Measurements from ENCODE around the gene RNF144B.

The RNF144B gene

DNA sequence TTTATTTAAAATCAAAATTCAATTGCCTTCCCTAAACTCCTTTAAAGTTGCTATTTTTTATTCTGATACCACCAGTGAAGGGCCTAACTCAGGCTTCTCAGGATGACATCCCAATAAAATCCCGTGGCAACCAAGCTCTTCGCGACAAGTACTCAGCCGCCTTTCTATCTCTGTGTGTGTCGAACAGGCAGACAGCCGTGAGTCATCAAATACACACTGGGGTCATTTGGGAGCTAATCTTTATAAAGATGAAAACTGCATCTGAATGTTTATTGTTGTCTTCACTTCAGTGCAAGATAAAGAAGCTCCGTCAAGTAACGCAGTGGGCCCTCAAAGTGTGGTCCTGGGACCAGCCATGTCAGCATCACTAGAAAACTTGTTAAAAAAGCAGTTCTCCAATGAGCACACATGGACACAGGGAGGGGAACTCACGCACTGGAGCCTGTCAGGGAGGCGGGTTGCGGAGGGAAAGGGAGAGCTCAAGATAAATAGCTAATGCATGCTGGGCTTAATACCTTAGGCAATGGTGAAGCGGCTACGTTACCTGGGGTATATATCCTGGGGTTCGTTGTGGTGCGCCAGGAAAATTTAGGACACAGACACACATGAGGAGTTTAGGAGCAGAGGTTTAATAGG, 119.3 kb downstream of the RNF144B start:
- in situ Hi-C loops (cut with MboI; ENCODE audit: low sequenced_read_pairs) = loop anchor here (25.0 kb wide), 1 partner anchor 1344 kb away; no protein-coding TSS in a partner anchor

- in situ Hi-C loops (cut with MboI; ENCODE audit: low sequenced_read_pairs) = loop anchor here (25.0 kb wide), 1 partner anchor 1345 kb away; no protein-coding TSS in a partner anchor
Measured at GRCh38 chr6:18507018-18507415, 119.9 kb downstream of the RNF144B start.

DNA sequence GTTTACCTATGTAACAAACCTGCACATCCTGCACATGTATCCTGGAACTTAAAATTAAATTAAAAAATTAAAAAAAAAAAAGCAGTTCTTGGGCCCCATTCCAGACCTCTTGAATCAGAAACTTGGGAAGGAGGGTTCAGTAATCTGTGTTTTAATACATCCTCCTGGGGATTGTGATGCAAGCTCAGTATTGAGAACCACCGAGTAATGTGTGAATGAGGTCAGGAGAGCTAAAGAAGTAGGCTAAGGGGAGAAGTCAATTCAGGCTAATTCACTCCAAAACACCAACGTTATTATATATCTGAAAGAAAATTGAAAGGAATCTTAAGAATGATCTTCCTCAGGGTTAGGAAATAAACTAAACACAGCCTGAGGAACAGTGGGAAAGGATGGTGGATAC, 120.4 kb downstream of the RNF144B start:
- in situ Hi-C loops (cut with MboI; ENCODE audit: low sequenced_read_pairs) = loop anchor here (25.0 kb wide), 1 partner anchor 1345 kb away; no protein-coding TSS in a partner anchor

GRCh38 chr6:18509871-18510643, 122.9 kb downstream of the RNF144B start:
- in situ Hi-C loops (cut with MboI; ENCODE audit: low sequenced_read_pairs) = loop anchor here (25.0 kb wide), 1 partner anchor 1348 kb away; no protein-coding TSS in a partner anchor

- in situ Hi-C loops (cut with MboI; ENCODE audit: low sequenced_read_pairs) = loop anchor here (25.0 kb wide), 1 partner anchor 1348 kb away; no protein-coding TSS in a partner anchor
Measured at GRCh38 chr6:18510644-18511033, 123.5 kb downstream of the RNF144B start.

- in situ Hi-C loops (cut with MboI; ENCODE audit: low sequenced_read_pairs) = loop anchor here (25.0 kb wide), 1 partner anchor 1349 kb away; no protein-coding TSS in a partner anchor
Measured at GRCh38 chr6:18511211-18511610, 124.1 kb downstream of the RNF144B start.

GRCh38 chr6:18513253-18513798, 126.2 kb downstream of the RNF144B start:
- in situ Hi-C loops (cut with MboI; ENCODE audit: low sequenced_read_pairs) = loop anchor here (25.0 kb wide), 1 partner anchor 1351 kb away; no protein-coding TSS in a partner anchor

DNA sequence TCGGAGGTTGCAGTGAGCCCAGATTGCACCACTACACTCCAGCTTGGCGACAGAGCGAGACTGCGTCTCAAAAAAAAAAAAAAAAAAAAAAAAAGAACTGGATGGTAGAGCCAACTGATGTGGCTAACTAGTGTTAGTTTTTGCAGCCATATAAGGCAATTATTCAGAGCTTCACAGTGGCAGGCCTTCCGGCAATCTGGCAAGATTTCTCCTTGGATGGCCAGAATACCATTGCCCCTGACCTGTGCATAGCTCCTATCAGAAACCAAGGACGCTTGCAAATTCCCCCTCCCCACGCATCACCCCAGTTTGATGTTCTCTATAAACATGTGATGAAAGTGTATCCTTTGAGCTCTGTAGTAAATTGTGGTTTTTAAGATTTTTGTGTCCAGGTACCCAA, 127.0 kb downstream of the RNF144B start:
- in situ Hi-C loops (cut with MboI; ENCODE audit: low sequenced_read_pairs) = loop anchor here (25.0 kb wide), 1 partner anchor 1352 kb away; no protein-coding TSS in a partner anchor

- in situ Hi-C loops (cut with MboI; ENCODE audit: low sequenced_read_pairs) = loop anchor here (25.0 kb wide), 1 partner anchor 1353 kb away; no protein-coding TSS in a partner anchor
Measured at GRCh38 chr6:18515767-18516166, 128.6 kb downstream of the RNF144B start.
